ENCODE results near the gene VAV1. TPM values are rescaled to one million over a fixed set of nuclear protein-coding genes. Genes with fewer than 3 reads are reported as not detected.
A peak's percentile ranks its signal among the peaks of the same experiment; 100 is the strongest.

The VAV1 gene
- total and polyA plus RNA-seq, 2 experiments from 2014 or later: 0.82 to 1.8 TPM

GRCh38 chr19:6793973-6794372 is 21.5 kb downstream of the VAV1 start (continued):
- TF ChIP-seq, protein P1, sequence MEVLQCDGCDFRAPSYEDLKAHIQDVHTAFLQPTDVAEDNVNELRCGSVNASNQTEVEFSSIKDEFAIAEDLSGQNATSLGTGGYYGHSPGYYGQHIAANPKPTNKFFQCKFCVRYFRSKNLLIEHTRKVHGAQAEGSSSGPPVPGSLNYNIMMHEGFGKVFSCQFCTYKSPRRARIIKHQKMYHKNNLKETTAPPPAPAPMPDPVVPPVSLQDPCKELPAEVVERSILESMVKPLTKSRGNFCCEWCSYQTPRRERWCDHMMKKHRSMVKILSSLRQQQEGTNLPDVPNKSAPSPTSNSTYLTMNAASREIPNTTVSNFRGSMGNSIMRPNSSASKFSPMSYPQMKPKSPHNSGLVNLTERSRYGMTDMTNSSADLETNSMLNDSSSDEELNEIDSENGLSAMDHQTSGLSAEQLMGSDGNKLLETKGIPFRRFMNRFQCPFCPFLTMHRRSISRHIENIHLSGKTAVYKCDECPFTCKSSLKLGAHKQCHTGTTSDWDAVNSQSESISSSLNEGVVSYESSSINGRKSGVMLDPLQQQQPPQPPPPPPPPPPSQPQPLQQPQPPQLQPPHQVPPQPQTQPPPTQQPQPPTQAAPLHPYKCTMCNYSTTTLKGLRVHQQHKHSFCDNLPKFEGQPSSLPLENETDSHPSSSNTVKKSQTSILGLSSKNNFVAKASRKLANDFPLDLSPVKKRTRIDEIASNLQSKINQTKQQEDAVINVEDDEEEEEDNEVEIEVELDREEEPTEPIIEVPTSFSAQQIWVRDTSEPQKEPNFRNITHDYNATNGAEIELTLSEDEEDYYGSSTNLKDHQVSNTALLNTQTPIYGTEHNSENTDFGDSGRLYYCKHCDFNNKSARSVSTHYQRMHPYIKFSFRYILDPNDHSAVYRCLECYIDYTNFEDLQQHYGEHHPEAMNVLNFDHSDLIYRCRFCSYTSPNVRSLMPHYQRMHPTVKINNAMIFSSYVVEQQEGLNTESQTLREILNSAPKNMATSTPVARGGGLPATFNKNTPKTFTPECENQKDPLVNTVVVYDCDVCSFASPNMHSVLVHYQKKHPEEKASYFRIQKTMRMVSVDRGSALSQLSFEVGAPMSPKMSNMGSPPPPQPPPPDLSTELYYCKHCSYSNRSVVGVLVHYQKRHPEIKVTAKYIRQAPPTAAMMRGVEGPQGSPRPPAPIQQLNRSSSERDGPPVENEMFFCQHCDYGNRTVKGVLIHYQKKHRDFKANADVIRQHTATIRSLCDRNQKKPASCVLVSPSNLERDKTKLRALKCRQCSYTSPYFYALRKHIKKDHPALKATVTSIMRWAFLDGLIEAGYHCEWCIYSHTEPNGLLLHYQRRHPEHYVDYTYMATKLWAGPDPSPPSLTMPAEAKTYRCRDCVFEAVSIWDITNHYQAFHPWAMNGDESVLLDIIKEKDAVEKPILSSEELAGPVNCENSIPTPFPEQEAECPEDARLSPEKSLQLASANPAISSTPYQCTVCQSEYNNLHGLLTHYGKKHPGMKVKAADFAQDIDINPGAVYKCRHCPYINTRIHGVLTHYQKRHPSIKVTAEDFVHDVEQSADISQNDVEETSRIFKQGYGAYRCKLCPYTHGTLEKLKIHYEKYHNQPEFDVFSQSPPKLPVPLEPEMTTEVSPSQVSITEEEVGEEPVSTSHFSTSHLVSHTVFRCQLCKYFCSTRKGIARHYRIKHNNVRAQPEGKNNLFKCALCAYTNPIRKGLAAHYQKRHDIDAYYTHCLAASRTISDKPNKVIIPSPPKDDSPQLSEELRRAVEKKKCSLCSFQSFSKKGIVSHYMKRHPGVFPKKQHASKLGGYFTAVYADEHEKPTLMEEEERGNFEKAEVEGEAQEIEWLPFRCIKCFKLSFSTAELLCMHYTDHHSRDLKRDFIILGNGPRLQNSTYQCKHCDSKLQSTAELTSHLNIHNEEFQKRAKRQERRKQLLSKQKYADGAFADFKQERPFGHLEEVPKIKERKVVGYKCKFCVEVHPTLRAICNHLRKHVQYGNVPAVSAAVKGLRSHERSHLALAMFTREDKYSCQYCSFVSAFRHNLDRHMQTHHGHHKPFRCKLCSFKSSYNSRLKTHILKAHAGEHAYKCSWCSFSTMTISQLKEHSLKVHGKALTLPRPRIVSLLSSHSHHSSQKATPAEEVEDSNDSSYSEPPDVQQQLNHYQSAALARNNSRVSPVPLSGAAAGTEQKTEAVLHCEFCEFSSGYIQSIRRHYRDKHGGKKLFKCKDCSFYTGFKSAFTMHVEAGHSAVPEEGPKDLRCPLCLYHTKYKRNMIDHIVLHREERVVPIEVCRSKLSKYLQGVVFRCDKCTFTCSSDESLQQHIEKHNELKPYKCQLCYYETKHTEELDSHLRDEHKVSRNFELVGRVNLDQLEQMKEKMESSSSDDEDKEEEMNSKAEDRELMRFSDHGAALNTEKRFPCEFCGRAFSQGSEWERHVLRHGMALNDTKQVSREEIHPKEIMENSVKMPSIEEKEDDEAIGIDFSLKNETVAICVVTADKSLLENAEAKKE (CRISPR knock-in tag; IDR thresholded peaks at IDR 0.05): no peak
- no peak for TF ChIP-seq ZNF114 (CRISPR knock-in tag; IDR thresholded peaks at IDR 0.05)
- no peak for TF ChIP-seq EZH2phosphoT487 (IDR thresholded peaks at IDR 0.05; ENCODE audit: unreplicated experiment)
- TF ChIP-seq NANOG (IDR thresholded peaks at IDR 0.05; ENCODE audit: borderline replicate concordance): no peak

GRCh38 chr19:6794686-6795431 is 22.4 kb downstream of the VAV1 start:
- Mint-ChIP-seq H3K27ac (no peak overlapping the region), H3K27me3 (ENCODE audit: insufficient read depth, low read depth, poor library complexity) (peaks cover 9% of the 10 kb centered on the region), H3K4me3 (no peak overlapping the region), H3K4me1 (no peaks in the 10 kb centered on the region), H3K9me3 (peaks cover 96% of the 10 kb centered on the region), H3K36me3 (ENCODE audit: low read depth) (peaks cover 33% of the 10 kb centered on the region)
- no peaks in the 10 kb centered on the region for H4K20me1 ChIP-seq (replicated peaks; ENCODE audit: insufficient read depth)
- peak overlapping the region; percentile 74; the same call in 1 of the 2 replicates for H2AFZ ChIP-seq
- DNase-seq (ENCODE audit: low spot score): peak; percentile 53
- H3K4me3 ChIP-seq: no peak overlapping the region
- no peak for ATAC-seq
- no peak overlapping the region for H3K27ac ChIP-seq (ENCODE audit: low read depth)
- H3K9me2 ChIP-seq (ENCODE audit: insufficient read depth): no peaks in the 10 kb centered on the region
- no peak overlapping the region for H3K4me2 ChIP-seq
- no peaks in the 10 kb centered on the region for H3K36me3 ChIP-seq (ENCODE audit: insufficient read depth)
- no peaks in the 10 kb centered on the region for H3K4me1 ChIP-seq (ENCODE audit: insufficient read depth)
- no peaks in the 10 kb centered on the region for H3K79me2 ChIP-seq (replicated peaks; ENCODE audit: insufficient read depth)
- H3F3A ChIP-seq (replicated peaks; ENCODE audit: low read depth): no peaks in the 10 kb centered on the region
- H3K27me3 ChIP-seq (ENCODE audit: insufficient read depth): no peaks in the 10 kb centered on the region
- no peak for TF ChIP-seq STAT1 (IDR thresholded peaks at IDR 0.05; ENCODE audit: unreplicated experiment)
- no peak for TF ChIP-seq NANOG (IDR thresholded peaks at IDR 0.05; ENCODE audit: borderline replicate concordance)
- no peak for TF ChIP-seq ZNF331 (CRISPR knock-in tag; IDR thresholded peaks at IDR 0.05; ENCODE audit: low read depth)
- TF ChIP-seq, protein P1 (CRISPR knock-in tag; IDR thresholded peaks at IDR 0.05): no peak
- no peak for TF ChIP-seq JUNB (IDR thresholded peaks at IDR 0.05; ENCODE audit: unreplicated experiment)
- TF ChIP-seq EZH2 (IDR thresholded peaks at IDR 0.05; ENCODE audit: low read depth, unreplicated experiment): no peak

Data from GM23338 (cell line).